A172 (cell line): ENCODE measurements around the gene RADIL. TPM values are rescaled to one million over a fixed set of nuclear protein-coding genes. Genes with fewer than 3 reads are reported as not detected.

Experiments
- DNase-seq: peaks from one replicate; pipeline ENCODE4 v3.0.0-alpha.2; 2015; ENCODE audit warnings: low spot score
- total RNA-seq: library from RNA; depleted of rRNA; stranded (reverse); fragments of >200 nt; shearing (Covaris generic); gene quantifications from 2 replicates; pipeline ENCODE4 v1.2.3, GENCODE V29; 2014

RADIL gene
- total RNA-seq, 1 experiment from 2014 or later = 5.1 TPM

DNA sequence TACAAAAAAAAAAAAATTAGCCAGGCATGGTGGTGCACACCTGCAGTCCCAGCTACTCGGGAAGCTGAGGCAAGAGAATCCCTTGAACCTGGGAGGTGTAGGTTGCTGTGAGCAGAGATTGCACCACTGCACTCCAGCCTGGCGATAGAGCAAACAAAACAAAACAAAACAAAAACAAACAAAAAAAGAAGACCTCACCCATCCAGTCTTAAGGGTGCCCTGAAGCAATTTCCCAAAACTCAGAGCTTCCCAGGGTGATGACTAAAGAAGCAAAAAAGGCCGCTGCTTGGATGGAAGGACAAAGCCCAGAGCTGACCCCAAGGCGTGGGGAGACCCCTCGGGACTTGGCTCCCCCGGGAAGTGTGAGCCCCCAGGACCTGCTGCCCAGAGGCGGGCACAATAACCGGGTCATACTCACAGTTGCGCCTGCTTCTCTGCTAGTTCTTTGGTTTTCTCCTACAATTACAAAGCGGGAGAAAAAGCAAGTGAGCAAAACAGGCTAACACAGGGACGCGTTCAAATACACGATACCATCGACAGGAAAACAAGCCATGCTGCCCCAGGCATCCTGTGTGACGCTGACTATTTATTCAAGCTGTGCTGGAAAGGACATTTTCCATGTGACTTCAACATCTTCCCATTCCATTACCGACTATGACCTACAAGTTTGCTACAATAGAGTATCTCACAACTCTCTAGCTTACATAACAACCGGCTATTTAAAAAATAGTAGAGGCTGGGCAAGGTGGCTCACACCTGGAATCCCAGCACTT lies 51.6 kb downstream of the RADIL start:
- DNase-seq = no peak

DNA sequence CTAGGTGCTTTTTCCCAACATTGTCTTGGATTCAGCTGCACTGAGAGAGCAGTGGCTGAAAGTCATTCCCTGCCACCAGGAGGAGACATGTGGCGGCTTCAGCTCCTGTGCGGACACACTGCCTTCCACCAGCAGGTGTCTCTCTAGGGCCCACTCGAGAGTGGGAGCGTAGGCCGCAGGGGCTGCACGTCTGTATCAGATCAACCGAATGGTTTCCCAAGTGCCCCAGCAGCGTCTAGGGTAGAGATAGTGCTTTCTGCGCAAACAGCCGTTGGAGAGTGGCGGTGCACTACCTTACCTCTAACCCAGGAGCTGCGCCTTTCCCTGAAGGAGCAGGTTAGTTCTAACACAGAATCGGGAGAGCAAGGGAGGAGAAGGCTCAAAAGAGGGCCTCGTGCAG lies 53.3 kb downstream of the RADIL start:
- DNase-seq = peak; percentile 50

DNA sequence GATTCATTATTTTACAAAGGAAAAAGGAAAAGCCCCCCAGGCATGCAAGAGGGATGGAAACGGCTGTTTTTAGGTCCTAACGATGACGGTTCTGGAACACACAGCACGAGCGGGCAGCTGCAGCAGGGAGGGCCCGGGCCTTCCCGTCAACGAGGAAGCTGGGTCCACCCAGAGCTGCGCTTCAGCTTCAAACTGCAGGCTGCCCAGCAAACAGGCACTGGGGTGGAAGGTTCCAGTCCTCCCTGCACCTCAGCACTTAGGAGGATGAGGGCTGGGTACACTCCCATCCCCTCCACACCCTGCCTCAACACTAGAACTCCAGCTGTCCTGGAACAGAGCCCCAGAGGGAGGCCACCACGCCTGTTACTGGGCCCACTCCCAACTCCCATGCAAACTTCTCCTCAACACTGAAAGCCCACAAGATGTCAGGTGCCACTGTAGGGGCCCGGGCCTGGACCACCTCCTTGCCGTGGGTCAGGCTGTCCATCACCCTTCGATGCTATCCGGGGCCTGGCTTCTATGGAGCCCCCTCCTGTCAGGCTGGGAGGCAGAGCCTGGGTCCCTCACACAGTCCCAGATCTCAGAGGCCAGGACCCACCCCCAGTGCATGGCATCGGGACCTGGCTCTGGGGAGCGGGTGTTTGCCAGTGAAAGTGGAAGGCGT lies 54.7 kb downstream of the RADIL start:
- DNase-seq = no peak

DNA sequence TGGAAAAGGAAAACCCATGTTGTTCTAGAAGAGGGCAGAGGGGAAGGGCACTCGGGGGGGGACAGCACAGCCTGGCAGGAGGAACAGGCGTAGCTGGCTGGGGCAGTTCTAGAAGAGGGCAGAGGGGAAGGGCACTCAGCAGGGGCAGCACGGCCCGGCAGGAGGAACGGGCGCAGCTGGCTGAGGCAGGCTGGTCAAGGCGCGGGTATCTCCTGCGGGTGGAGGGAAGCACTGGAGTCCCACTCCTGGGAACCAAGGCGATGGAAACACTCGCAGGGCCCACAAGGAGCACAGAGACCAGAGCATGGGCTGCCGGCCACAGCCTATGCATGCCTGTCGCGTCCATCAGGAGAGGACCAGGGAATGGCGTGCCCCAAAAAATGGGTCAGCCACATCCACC lies 58.4 kb downstream of the RADIL start:
- DNase-seq = no peak

DNA sequence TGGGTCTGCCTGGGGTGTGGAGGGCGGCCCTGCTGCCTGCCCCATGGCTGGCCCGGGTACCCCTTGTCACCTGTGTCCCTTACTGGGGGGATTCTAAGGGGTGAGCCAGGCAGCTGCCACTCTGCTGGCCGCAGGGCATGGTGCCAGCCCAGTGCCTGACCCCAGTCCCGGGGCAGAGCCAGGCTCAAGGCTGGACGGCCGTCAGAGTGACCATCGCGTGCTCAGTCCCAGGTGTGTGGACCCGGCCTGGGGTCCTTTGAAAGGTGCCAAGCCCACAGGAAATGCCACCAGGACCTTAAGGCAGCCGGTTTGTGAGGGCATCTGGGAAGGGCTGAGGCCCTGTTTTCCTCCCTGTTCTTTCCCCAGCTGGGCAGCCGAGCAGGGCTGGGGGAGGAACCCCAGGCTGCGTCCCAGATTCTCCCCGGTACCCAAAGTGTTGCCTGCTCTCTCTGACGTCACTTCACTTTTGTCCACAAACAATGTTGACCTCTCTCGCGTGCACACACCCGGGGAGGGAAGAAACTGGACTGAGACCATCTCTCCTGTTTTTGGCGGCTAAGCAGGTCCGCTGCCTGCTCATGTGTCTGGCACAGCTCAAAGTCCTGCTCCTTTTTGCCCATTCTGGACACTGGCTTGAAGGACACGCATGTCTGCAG lies 59.3 kb downstream of the RADIL start:
- no peak for DNase-seq

DNA sequence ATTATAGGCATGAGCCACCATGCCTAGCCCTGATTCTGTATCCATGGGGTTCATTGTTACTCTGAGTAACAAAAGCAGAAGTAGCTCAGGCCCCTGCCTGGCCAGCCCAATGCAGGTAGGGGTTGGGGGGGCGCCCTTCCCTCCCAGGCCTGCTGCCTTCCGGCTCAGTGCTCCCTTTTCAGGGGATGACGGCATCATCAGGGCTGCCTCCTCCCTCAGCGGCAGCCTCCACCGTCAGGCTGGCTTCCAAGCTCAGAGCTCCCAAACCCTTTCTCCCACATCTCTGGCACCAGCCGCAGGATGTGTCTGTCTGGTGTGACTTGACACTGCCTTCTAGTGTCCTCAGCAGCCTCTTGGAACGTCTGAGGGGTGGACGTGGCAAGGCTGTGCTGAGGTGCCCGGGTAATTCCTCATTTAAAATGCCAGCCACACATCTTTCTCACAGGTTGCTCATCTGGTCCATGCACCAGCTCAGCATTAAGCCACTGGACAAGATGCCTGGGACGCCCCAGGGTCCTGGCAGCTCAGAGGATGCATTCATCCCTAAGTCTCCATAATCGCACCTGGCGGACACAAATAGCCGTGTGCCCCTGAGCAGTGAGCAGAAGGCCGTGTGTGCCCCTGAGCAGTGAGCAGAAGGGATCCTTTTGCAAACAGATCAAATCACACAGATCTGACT lies 59.9 kb downstream of the RADIL start:
- no peak for DNase-seq

DNA sequence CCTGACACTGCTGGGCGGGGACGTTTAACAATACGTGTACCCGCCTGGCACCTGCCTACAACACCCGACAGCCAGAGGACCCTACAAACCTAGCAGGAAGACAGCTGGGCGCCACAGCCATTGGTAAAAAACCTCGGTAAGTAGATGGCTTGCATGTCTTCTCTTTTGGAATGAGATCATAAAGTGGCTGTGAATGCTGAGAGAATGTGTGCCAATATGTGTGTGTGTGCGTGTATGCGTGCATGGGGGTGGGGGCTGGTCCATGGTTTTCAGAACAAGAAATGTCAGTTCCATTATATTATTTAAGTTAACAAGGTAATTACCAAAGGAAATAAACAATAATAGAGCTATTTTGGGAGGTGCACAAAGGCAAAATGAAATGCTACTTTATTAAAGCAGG lies 60.8 kb downstream of the RADIL start:
- DNase-seq = no peak

DNA sequence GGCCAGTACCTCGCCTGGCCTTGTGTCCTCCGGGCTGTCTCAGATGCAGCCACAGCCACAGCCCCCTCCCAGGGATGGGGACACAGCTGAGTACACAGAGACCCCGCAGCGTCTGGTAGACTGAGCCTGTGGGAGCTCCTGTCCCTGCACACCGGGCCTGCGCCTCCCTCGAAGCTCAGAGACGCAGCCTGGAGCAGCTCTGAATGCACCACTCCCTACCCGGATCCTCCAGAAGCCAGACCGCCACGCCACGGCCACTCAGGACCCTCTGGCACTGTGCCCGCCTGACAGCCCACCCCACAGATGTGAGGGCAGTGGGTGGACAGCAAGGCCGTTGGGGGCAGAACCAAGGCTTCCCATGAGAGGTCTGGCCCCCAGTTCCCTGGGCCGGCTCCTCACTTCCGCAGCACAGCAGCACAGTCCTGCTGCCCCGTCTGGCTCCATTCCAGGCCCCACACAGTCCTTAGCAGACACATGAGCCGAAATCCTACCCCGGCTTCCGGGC lies 62.5 kb downstream of the RADIL start:
- DNase-seq = no peak

DNA sequence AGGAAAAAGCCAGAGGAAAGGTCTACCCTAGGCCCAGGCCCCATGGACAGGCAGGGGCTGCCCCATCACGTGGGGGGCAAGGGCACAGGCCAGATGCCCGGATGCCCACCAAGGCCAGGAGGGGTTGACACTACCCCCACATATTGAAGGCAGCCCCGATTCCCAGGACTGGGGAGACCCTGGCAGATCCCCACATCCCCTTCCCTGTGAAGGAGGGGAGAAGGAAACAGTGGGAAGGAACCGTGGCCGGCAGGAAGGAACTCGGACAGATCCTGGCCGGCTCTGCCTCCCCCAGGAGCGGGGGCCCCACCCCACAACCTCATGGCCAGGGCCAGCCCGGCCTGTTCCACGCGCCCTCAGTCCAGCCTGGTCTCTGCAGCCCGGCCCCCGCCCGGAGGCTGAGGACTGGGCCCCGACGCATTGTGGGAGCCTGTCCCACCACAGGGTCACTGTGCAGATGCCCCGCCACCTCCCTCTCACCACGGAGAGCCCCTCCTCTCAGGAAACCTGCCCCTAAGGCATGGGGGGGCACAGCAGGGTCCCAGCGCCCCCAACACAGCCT lies 63.0 kb downstream of the RADIL start:
- no peak for DNase-seq

DNA sequence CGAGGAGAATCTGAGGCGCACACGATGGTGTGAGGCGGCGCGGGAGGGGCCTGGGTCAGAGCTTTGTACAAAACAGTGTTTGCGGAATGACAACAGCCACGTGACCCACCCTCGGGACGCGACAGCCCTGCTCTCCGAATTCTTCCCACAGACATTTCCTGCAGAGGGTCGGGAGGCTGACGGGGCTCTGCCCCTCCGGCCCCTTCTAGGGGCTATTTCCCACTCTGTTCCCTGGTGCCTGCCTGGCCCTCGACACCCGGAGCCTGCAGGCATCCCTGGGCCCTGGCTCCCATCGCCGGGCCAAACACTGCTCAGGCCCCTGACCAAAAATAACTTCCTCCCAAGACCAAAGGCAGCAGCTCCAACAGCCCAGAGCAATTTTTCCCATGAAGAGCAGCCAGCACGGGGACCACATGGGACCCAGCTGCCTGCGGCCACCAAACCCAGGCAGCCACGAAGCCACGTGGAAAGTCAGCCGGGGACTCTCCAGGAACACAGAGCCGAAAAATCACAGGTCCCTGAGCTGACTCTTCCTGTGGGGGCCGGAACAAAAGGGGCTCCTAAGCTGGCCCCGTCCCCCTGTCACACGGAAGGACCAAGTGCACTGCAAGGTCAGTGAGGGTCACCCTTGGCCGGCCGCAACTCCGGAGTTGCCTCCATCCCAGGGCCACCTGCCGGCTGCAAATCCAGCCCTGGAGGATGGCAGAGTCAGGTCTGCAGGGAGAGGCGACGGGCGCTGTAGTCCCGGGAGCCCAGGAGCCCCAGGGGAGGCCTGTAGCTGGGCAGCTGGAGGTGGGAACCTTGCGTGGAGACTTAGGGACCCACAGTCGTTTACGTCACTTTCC lies 63.7 kb downstream of the RADIL start:
- no peak for DNase-seq

DNA sequence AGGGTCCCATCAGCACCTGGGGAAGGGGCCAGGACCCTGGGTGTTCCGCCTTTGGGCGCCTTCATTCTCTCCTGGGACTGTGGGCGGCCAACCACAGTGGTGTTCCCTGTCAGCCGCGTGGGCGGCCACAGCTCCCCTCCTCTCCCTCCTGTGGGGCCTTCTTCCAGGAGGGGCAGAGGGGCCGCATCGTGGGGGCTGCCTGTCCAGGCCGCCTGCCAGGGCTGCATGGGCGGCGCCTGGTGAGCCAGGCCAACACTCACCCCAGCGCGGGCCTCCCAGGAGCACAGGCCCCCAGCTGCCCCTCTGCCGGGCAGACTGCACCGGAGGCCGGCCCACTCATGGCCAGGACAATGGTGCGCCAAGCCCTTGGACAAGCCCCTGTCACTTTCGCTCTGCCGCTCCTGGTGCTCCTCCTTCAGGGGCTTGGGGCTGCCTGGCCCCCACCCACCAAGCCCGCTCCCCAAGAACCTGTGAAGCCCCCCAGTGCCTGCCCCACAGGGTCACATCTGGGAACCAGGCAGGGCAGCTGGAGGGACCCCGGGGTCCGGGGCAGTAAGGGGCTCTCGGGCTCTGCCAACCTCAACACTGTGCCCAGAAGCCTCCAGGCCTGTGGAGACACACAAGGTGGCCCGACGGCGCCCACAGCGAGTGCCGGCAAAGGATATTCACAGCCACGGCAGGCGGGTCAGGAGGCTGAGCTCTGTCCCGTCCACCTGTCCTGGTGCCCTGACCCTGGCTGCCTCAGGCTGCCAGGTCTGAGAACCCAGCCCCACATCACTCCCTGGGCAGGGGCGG lies 65.3 kb downstream of the RADIL start:
- no peak for DNase-seq

DNA sequence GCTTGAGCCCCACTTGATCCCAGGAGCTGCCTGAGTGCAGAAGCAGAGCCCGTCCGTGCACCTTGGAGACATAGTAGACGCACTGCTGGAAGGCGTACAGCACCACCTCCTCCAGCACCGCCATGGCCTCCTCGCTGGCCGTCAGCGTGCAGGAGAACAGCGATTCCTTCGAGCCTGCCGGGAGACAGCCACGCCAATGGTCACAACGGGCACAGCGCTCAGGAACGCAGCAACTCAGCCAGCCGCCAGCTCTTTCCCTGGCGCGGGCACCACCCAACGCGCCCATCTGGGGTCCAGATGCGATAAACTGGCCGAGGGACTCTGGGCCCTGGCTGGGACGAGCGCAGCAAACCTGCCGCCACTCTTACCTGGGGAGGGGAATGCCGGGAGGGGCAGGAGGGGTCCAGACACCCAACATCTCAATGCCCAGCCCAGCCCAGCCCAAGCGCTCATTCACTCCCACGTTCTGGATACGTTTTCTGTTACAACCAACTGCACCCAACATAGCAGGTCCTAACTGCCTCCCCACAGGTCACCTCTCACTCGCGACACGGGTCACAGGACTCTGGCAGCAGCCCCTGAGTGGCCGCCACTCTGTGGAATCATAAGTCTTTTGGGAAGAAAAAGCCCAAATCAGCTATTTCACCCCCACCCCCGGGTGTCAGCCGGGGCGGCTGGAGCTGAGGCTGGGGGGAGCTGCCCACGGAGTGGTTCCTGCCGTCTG lies 66.2 kb downstream of the RADIL start:
- no peak for DNase-seq

DNA sequence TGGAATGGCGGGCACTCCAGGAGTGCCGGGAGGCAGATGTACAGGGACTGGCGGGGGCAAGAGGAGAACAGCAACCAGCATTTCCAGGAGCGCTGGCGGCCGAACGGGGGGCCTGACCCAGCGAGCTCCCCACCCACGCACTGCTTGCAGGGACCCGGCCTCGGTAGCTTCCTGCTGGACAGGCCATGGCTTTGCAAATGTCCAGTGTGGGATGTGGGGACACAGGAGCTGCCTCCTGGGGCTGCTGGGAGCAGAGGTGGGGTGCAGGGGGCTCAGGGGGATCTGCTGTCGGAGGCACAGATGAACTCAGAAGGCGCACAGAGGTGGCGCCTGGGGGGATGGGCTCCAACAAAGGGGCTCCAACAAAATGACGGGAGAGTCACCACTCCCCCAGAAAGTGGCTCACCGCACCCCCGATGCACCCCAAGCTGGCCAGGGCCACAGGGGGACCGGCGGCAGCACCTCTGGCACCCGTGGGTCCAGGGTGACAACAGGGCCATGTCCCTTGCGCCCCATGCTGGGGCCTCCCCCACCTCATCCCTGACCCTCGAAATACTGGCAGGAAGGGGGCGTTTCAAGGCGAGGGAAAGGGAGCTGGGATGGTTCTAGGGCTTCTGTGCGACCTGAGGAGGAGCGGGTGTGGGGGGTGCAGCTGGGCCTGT lies 67.0 kb downstream of the RADIL start:
- DNase-seq = no peak

DNA sequence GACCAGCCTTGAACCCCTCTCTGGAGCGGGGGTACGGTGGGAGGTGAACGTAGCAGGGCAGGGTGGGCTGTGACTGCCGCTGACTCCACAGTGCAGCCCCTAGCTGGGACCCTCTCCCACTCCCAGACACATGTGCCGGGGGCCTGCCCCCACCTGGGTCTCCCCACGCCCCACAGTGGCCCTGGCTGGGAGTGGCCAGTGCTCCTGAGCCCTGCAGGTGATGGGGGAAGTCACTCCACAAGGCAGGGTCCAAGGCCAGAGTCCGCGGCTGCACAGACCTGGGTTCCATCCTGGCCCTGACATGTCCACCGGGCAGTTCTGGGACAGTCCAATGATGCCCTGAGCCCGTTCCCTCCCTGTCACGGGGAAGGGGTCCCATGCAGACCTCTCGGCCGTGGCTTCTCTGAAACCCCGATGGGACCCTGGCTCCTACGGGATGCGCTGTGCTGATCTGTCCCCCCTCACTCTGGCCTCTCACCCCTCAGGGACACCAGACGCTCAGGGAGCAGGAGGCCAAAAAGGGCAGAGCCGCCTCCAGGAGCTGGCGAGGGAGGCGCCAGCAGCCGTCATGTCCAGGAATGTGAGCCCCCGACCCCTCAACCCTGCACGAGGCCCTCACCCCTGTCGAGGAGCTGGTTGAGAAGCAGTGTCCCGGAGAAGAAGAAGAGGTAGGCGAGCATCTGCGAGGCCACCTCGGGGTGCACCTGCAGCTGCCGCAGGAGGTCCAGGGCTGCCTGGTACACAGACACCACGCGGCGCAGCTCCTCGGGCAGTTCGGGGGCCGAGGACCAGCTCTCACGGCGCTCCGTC lies 67.7 kb downstream of the RADIL start:
- DNase-seq = no peak

DNA sequence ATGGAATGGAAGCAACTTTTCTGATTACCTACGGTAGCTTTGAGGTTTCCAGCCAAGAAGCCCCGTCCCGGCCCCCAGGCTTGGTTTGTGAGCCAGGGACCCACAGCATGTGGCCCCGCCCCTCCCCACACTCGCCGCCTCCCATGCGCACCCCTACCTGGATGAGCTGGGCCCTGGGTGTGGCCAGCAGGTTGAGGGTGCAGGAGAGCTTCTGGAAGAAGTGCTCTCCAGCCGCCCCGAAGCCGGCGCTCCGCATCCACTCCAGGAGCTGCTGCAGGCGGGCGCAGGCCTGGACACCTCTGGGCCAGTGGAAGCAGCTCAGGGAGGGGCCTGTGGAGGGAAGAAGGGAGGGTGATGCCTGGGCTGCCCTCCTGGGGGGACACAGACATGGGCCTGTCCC lies 68.4 kb downstream of the RADIL start:
- no peak for DNase-seq

DNA sequence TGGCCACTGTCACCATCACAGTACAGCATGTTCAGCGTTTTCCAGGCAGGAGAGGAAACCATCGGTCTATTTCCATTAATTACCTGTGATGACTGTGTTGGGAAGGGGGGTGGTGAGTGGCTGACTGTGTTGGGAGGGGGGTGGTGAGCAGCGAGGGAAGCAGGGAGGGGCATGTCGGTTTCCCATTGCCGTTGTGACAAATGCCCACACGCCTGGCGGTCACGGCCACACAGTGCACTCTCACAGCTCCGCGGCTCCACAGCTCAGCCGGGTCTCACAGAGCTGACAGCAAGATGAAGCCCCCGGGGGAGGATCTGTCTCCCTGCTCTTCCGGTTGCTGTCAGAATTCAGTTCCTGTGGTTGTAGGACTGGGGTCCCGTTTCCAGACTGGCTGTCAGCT lies 69.1 kb downstream of the RADIL start:
- no peak for DNase-seq

DNA sequence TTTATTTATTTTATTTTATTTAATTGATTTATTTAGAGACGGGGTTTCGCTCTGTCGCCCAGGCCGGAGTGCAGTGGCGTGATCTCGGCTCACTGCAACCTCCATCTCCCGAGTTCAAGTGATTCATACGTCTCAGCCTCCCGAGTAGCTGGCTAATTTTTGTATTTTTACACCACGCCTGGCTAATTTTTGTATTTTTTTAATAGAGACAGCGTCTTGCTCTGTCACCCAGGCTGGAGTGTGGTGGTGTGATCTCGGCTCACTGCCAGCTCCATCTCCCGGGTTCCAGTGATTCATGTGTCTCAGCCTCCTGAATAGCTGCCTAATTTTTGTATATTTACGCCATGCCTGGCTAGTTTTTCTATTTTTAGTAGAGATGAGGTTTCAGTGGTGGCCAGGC lies 73.8 kb downstream of the RADIL start:
- DNase-seq = no peak

DNA sequence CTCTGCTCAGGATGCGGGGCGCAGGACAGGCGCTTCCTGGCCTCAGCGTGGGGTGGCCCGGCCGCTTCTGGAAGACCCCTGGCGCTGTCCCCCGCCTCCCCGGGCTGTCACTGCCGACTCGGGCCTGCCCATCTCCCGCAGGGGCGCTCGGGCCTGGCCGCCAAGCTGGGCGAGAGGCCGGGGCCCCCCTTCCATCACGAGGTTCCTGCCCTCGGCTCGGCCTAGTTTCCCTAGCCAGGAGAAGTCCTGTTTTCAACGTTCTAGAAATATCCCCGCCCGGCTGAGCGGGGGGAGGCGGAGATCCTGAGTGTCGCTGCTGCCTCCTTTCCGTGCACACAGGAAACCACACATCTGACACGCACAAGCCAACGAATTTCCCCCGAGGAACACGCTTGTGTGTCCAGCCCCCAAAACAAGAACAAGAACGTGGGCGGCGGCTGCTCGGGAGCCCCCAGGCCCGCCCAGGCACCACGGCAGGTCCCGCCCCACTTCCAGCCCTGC lies 74.4 kb downstream of the RADIL start:
- no peak for DNase-seq
